Measurements from ENCODE around the gene SCN4A. TPM values are rescaled to one million over a fixed set of nuclear protein-coding genes. Genes with fewer than 3 reads are reported as not detected.

The SCN4A gene
- polyA plus RNA-seq, 1 donor from 2014 or later = not detected

DNA sequence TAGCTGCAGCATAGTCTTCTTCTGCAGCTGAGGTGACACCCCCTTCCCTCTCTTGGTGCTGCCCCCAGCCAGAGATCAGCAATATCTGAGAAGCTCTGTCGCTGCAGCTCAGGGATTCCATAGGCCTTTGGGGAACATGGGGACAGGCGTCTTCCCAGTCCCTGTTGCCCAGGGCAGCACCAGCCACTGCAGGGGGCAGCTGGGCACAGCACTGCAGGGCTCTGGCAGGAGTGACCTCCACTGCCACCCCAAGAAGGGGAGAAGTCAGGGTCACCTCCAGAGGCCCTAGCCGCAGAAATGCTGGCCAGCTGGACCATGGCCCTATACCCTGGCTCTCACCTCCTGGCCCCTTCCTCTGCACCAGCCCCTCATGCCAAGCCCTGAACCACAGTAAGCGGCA is 16.9 kb downstream of the SCN4A start:
- Histone ChIP-seq H2AFZ (ENCODE audit: low read depth, low read length) (no peak overlapping the region), H4K20me1 (ENCODE audit: insufficient read depth) (no peaks in the 10 kb centered on the region), H3F3A (ENCODE audit: insufficient read depth, low read length, poor library complexity, severe bottlenecking) (no peaks in the 10 kb centered on the region), H3K27ac (ENCODE audit: low read length) (no peak overlapping the region), H3K79me2 (replicated peaks; ENCODE audit: insufficient read depth, low read length) (no peaks in the 10 kb centered on the region), H3K27me3 (ENCODE audit: insufficient read depth, low read depth, low read length) (no peaks in the 10 kb centered on the region), H3K36me3 (ENCODE audit: insufficient read depth, low read length) (no peaks in the 10 kb centered on the region), H3K9me2 (ENCODE audit: insufficient read depth, low read length) (no peaks in the 10 kb centered on the region), H3K4me3 (ENCODE audit: low read length) (no peak overlapping the region), H3K4me2 (ENCODE audit: low read length) (no peak overlapping the region), H3K9ac (ENCODE audit: low read length) (no peak overlapping the region), H3K9me3 (ENCODE audit: low read length) (no peaks in the 10 kb centered on the region)
- no peak for TF ChIP-seq EP300 (conservative IDR thresholded peaks at IDR 0.05; ENCODE audit: poor library complexity, severe bottlenecking)
- no peak for TF ChIP-seq CTCF (IDR thresholded peaks at IDR 0.05; ENCODE audit: poor library complexity, severe bottlenecking)
- no peak for TF ChIP-seq TAF1 (IDR thresholded peaks at IDR 0.05; ENCODE audit: low read depth)
- no peak for TF ChIP-seq REST (IDR thresholded peaks at IDR 0.05; ENCODE audit: borderline replicate concordance)
- no peak for TF ChIP-seq MXI1 (conservative IDR thresholded peaks at IDR 0.05; ENCODE audit: poor library complexity, severe bottlenecking)
- TF ChIP-seq SMC3 (conservative IDR thresholded peaks at IDR 0.05; ENCODE audit: poor library complexity) = no peak
- TF ChIP-seq EZH2 (IDR thresholded peaks at IDR 0.05; ENCODE audit: borderline replicate concordance, insufficient read depth, low read length, poor library complexity, severe bottlenecking) = no peak
- no peak for TF ChIP-seq RAD21 (conservative IDR thresholded peaks at IDR 0.05)
- no peak for TF ChIP-seq POLR2AphosphoS5 (IDR thresholded peaks at IDR 0.05)

GRCh38 chr17:63955232-63955631 is 17.5 kb downstream of the SCN4A start:
- no peak overlapping the region for H3K4me3 ChIP-seq (ENCODE audit: low read length)
- TF ChIP-seq RAD21 (conservative IDR thresholded peaks at IDR 0.05) (no peak), EZH2 (IDR thresholded peaks at IDR 0.05; ENCODE audit: borderline replicate concordance, insufficient read depth, low read length, poor library complexity, severe bottlenecking) (no peak), TAF1 (IDR thresholded peaks at IDR 0.05; ENCODE audit: low read depth) (no peak), SMC3 (conservative IDR thresholded peaks at IDR 0.05; ENCODE audit: poor library complexity) (no peak), REST (IDR thresholded peaks at IDR 0.05; ENCODE audit: borderline replicate concordance) (no peak), CTCF (IDR thresholded peaks at IDR 0.05; ENCODE audit: poor library complexity, severe bottlenecking) (no peak), MXI1 (conservative IDR thresholded peaks at IDR 0.05; ENCODE audit: poor library complexity, severe bottlenecking) (no peak), EP300 (conservative IDR thresholded peaks at IDR 0.05; ENCODE audit: poor library complexity, severe bottlenecking) (no peak), POLR2AphosphoS5 (IDR thresholded peaks at IDR 0.05) (no peak)
- no peaks in the 10 kb centered on the region for H3K9me2 ChIP-seq (ENCODE audit: insufficient read depth, low read length)
- no peak overlapping the region for H3K9ac ChIP-seq (ENCODE audit: low read length)
- H3K79me2 ChIP-seq (replicated peaks; ENCODE audit: insufficient read depth, low read length) = no peaks in the 10 kb centered on the region
- no peaks in the 10 kb centered on the region for H3F3A ChIP-seq (ENCODE audit: insufficient read depth, low read length, poor library complexity, severe bottlenecking)
- H3K36me3 ChIP-seq (ENCODE audit: insufficient read depth, low read length) = no peaks in the 10 kb centered on the region
- no peaks in the 10 kb centered on the region for H4K20me1 ChIP-seq (ENCODE audit: insufficient read depth)
- H2AFZ ChIP-seq (ENCODE audit: low read depth, low read length) = no peak overlapping the region
- H3K27me3 ChIP-seq (ENCODE audit: insufficient read depth, low read depth, low read length) = no peaks in the 10 kb centered on the region
- no peak overlapping the region for H3K4me2 ChIP-seq (ENCODE audit: low read length)
- no peak overlapping the region for H3K27ac ChIP-seq (ENCODE audit: low read length)
- H3K9me3 ChIP-seq (ENCODE audit: low read length) = no peaks in the 10 kb centered on the region

Measured in neural cell (in vitro differentiated cells).